GM08714 (cell line): ENCODE results near the gene PTPN5.

Experiments
- H3K4me3 ChIP-seq: fragments of 200-500 bp; sonication (Bioruptor generic); 2 replicates; pipeline ENCODE4 v1.5.1; 2014; ENCODE audit warnings: mild to moderate bottlenecking, low read length, inconsistent platforms
- ZNF274 ChIP-seq: IDR thresholded peaks from 2 replicates; pipeline ENCODE4 v1.6.1; 2012; ENCODE audit warnings: mild to moderate bottlenecking, low read depth, low read length

Gene PTPN5

DNA sequence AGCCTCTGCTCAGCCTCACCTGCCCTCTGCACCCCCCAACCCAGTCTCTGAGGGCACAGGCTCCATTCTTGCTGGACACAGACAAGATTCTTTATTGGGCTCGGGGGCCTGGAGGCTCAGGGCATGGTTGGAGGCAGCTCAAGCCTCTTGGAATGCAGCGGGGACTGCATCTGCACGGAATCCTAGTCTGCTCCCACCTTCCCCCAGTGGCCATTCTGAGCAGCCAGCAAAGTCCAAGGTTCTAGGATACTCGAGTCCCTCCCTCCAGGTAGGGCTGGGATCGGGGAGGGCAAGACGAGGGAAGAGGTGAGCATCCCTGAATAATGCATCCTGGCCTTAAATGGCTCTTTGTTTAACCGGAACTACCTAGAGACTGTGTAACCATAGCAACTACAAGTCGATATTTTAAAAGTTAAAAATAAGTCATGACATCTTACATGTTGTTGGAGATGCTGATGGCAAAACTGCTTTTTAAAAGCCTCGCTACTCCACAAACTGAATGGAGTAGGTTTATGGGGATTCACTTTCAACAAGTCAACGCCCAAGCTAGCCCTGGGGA lies 54.9 kb downstream of the PTPN5 start:
- no peak for TF ChIP-seq ZNF274
- no peak overlapping the region for H3K4me3 ChIP-seq

DNA sequence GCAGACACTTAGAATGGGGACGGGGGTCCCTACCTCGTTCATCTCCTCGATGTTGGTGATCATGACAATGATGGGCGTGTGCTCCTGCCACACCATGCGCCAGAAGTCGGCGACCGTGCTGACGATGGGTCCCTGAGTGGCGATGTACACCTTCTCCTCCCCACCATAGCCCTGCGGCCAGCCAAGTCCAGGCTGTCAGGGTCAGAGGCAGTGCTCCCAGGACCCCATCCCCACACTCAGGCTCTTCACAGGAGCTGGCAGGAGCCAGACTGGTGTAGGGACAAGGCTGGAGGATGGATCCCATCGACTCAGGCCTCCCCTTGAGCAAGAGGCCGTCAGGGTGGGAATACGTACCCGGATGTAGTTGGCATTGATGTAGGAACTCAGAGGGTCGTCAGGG lies 58.4 kb downstream of the PTPN5 start:
- H3K4me3 ChIP-seq = no peak overlapping the region
- no peak for TF ChIP-seq ZNF274

DNA sequence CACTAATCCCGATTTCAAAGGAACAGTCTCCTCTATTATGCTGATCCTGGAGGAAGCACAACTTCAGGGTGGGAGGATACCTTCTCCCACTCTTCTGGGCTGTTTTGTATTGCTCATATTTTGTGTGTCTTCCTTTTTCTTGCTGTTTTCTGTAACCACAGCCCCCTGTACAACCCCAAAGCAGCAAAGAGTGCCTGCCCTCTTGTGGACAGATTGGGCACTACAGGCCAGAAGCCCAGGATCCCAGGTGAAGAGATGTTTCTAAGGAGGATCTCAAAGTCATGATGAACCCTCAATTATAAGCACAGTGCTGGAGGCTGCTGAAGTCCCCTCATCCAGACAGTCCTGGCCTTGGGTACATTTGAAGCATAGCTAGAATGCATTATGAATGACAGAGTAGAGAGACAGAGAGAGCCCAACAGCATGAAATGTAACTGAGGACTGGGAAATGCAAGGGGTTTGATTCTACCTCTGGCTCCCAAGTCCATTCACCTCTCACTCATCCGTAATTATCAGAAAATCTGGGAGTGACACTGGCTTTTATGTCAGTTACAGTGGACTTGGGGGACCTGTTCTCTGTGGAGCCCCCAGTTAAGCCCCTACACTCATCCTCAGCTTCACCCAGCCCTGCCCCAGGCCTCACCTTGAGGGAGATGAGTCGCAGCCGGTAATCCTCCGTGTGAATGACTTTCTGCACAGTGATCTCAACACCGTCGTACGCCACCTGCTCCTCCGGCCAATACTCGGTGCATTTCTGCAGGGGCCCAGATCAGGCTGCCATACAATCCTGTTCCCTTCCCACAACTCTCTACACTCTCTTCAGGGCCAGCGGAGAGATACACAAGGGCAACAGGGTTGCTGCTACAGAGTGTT lies 59.4 kb downstream of the PTPN5 start:
- no peak overlapping the region for H3K4me3 ChIP-seq
- TF ChIP-seq ZNF274 = no peak

DNA sequence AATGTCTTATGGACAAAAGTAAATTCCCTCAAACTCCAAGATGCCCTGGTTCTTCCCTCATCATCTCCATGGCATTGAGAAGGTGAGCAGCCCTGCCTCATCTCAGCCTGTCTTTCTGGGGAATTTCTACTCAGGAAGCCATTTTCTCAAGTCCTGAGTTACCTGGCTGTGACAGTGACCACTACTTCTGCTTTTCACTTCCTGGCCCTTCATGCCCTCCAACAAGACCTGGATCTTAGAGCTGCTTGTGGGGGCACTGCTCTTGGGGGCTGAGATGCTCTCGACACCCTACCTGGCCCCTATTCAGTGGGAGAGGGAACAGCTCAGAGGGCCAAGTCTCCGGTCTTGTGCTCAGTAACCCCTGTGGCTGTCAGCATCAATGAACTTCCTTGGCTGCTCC lies 60.2 kb downstream of the PTPN5 start:
- TF ChIP-seq ZNF274 = no peak
- H3K4me3 ChIP-seq = no peak overlapping the region

DNA sequence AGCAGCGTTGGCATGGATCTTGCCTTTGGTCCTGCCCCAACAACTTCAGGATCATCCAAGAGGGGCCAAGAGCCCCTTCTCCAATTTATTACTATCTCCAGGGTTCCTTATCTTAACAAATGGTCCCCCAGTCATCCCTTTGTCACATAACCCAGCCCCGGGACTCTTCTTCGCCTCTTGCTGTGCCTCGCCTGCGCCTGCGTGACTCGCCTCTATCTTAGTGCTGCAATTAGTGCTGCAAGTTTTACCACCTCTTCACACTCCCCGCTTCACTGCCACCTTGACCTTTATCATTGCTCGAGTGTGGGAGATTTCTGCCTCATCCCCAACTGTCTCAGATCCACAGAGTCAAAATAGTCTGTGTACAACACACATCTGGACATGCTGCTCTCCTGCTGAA lies 61.6 kb downstream of the PTPN5 start:
- H3K4me3 ChIP-seq = no peak overlapping the region
- TF ChIP-seq ZNF274 = no peak

DNA sequence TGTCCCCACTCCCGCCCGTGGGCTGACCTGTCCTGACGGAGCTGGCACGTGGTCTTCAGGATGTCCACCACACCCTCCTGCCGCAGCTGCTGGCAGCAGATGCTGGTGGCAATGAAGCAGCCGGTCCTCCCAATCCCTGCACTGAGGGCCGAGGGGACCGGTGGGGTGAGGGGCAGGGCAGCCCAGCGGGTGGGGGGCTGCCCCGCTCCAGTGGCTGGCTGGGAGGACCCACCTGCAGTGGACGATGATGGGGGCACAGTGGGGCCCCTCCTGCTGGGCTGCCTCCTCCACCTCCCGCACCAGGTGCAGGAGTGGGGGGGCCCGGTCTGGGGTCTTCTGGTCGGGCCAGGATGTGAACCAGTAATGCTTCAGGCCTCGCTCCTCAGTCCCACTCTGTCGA lies 62.2 kb downstream of the PTPN5 start:
- no peak overlapping the region for H3K4me3 ChIP-seq
- TF ChIP-seq ZNF274 = no peak

DNA sequence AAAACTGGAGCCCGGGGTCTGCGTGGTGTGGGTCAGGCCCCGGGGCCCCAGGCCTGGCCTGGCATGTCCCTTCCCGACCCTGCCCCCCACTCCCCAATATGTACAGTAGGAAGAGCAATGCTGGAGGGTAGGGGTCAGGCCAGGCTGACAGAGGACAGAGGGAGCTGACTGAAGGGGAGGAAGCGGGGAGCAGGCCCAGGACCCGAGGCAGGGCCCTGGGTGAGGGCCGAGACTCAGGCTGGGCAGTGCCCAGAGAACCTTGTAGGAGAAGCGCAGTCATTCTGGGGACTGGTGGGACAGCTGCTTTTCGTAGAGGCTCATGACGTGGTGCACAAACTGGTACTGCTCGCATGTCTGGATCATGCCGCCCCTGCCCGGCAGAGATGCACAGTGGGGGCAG lies 62.9 kb downstream of the PTPN5 start:
- no peak overlapping the region for H3K4me3 ChIP-seq
- no peak for TF ChIP-seq ZNF274

DNA sequence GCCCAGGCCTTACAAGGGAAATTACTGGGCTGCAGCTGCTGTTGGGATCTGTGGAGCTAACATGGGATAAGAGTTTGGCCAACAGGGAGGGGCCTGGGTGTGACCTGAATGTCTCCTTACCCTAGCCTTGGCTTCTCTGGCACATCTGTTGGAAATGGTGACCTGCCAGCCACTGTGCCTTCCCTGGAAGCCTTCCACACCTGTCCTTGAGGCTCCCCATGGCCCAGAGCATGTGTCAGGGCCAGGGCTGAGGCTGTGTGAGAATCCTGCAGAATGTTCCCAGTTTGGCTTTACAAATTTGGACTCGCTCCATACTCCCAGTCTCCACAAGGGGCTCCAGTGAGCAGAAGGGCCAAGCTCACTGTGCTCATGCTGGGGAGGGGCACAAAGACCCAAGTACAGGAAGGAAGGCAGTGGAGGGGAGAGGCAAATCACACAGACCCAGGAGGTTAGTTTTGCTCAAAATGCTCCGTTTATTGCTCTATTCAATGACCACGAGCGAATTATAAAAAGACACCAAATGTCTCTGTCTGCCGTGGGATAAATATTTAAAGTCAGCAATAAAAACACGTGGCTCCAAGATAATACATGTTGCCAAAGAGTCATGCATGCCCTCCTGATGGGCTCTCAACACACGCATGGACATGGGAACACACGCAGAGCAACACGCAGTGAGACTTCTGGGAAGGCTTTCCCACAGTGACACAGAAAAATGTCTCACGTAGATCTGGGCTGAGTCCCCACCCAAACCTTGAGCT lies 63.9 kb downstream of the PTPN5 start:
- no peak for TF ChIP-seq ZNF274
- H3K4me3 ChIP-seq = no peak overlapping the region

DNA sequence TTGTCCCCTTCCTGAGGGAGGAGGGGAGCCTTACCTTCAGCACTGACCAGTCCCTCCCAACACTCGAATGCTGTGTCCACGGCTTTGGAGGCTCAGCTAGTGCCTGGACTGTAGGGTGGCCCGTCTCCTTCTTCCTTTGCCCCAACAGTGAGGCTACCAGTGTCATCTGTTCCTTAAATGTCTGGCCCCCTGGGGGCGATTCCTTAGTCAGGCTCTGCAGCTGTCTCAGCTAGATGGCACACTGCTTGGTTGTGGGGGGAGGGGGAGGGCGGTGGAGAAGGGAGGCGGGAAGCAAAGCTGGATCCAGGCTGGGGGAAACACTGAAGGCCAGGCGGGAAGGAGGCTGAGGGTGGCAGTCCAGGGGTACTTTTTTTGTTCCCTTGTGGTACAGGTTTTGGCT lies 65.6 kb downstream of the PTPN5 start, which contains the start of gene IGSF22:
Gene IGSF22, minus strand, starts transcription at position 149 of the 400 bp plus-strand sequence. CDS start 1,952 bp downstream, outside the sequence.
- no peak within 1 kb of the TSS for H3K4me3 ChIP-seq
- no peak for TF ChIP-seq ZNF274

DNA sequence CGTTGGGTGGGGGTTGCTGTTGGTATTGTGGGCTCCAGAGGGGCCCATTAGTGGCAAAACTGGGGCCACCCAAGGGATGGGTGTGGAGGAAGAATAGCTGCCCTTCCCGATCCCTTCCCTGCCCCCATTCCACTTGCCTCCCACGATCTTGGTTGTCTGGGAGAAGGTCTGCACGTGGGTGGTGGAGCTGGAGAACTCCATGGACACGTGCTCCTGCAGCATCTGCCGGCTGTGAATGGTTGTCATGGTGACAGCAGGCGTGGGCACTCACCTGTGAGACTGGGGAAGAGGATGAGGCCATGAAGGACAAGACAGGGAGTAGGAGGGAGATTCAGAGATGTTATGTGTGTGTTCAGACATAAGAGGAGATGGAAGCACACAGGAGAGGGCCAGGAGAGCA lies 67.6 kb downstream of the PTPN5 start:
- no peak for TF ChIP-seq ZNF274

DNA sequence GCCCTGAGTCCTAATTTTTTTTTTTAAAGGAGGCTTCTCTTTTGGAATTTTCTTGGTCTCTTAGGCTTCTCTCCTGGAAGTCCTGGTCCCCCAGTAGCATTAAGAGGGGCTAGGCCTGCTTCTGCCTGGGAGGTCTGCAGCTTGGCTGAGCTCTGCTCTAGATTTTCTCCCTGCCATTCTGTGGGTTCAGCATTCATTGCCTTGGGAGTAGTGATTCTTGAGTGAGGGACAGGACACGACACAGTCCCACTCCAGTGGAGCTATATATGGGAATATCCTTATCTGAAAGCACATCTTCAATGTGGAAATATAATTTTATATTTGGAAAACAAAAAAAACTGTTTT lies 69.3 kb downstream of the PTPN5 start:
- no peak for TF ChIP-seq ZNF274
- H3K4me3 ChIP-seq = no peak overlapping the region

More for the DNA sequence above, 67.6 kb downstream of the PTPN5 start:
- no peak overlapping the region for H3K4me3 ChIP-seq

DNA sequence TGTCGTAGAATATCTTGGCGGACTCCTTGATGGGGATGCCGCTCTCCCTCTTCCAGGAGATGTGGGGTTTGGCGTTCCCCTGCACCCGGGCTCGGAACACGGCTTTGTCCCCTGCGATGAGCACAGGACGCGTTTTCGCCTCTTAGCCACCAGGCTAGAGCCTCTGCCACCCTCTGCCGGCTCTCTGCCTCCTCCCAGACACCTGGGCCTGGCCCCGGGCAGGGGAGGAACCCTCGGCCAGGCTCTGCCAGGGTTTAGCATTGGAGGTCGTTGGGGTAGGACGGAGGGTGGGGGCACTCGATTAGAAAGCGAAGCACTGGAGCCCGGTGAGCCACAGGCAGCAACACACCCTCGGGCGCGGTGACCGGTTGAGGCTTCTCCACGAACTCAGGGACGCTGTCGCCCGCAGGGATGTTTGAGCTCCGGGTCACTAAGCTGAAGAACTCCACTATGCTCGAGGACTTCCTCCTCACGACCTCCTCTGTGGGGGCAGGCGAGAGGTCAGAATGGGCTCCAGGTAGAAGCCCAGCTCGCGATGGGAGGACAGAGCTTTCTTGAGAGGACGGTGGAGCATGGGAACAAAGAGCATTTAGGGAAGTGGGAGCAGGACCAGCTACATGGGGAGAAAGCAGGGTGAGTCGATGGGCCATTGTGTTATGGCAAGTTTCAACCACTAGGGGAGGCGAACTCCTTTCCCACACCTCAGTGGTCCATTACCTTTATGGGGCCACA lies 69.9 kb downstream of the PTPN5 start:
- peak overlapping the region; percentile 40; the same call in 1 of the 2 replicates for H3K4me3 ChIP-seq
- TF ChIP-seq ZNF274 = no peak

DNA sequence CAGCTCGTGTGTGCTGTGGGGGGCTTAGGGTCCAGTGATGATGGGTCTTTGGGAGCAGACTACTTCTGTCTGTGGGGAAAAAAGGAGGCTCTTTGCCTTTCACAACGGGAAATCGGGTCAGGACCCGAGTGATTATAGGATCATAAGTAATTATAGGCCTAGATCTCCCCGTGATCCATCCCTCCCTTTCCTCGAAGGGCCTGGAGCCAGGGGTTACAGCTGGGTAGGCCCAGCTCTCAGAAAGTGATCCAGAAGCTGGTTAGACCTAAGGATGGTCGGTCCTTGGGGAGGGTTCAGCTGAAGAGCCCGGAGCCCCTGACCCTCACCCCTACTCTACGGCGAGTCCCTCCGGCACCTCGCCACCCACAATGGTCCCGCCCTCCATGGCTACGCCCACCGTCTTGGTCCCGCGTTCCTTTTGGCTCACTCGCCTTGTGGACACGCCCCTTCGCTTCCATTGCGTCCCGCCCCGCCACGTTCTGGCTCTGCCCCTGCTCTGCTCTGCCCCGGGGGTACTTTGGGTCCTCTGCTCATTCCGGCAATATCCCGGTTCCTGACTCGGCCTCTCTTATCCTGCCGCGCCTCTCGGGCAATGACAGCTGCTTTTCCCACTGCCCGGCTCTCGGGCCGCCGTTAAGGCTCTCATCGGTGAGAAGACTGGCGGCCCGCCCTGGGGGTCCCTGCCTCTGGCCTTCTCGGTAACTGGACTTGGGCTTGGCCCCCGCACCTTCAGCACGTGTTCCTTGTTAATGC lies 70.6 kb downstream of the PTPN5 start:
- peak overlapping the region; percentile 40; the same call in 1 of the 2 replicates for H3K4me3 ChIP-seq
- TF ChIP-seq ZNF274 = no peak
